WI38 (cell line): ENCODE data around the gene BID.
A peak's percentile ranks its signal among the peaks of the same experiment; 100 is the strongest.

ENCODE experiments used
- H3K4me3 ChIP-seq: 2 replicates; pipeline ENCODE4 v1.5.1; 2011; ENCODE audit warnings: low read depth, mild to moderate bottlenecking, control low read depth, low read length
- CTCF ChIP-seq: IDR thresholded peaks from 2 replicates; pipeline ENCODE4 v1.5.1; 2012; ENCODE audit warnings: low read depth, mild to moderate bottlenecking, control low read depth, low read length

Gene BID

GRCh38 chr22:17773606-17774205 is 563 bp downstream of the BID start:
- TF ChIP-seq CTCF: no peak
- peak overlapping the region; percentile 64 for H3K4me3 ChIP-seq

GRCh38 chr22:17772958-17773605 is 1.2 kb downstream of the BID start:
- no peak for TF ChIP-seq CTCF
- H3K4me3 ChIP-seq: peak overlapping the region; percentile 64

- TF ChIP-seq CTCF: no peak
- peak overlapping the region; percentile 64 for H3K4me3 ChIP-seq
These were observed 1.9 kb downstream of the BID start for GRCh38 chr22:17772249-17772957.

- no peak for TF ChIP-seq CTCF
- no peak overlapping the region for H3K4me3 ChIP-seq
These were observed 3.8 kb downstream of the BID start for GRCh38 chr22:17770180-17771077.

- TF ChIP-seq CTCF: no peak
- no peak overlapping the region for H3K4me3 ChIP-seq
These were observed 4.6 kb downstream of the BID start for GRCh38 chr22:17769716-17770082.

- no peak overlapping the region for H3K4me3 ChIP-seq
- TF ChIP-seq CTCF: no peak
These were observed 5.1 kb downstream of the BID start for GRCh38 chr22:17769013-17769715.
